H9 (cell line): ENCODE results near the gene MED15. TPM values are rescaled to one million over a fixed set of nuclear protein-coding genes. Genes with fewer than 3 reads are reported as not detected.

Experiments
- DNase-seq: peaks from one replicate; pipeline ENCODE4 v3.0.0-alpha.2; 2017
- H2AFZ ChIP-seq: one replicate; pipeline ENCODE4 v1.6.1; 2013; ENCODE audit warnings: mild to moderate bottlenecking, low read length, control low read depth, moderate library complexity
- H2AK5ac ChIP-seq: 2 replicates; pipeline ENCODE4 v1.6.1; 2013; ENCODE audit warnings: low read length, control low read depth, mixed read lengths; ENCODE audit not compliant: insufficient read length
- H2BK120ac ChIP-seq: one replicate; pipeline ENCODE4 v1.6.1; 2013; ENCODE audit warnings: low read depth, mild to moderate bottlenecking, low read length, control low read depth, inconsistent platforms; ENCODE audit not compliant: poor library complexity, severe bottlenecking
- H2BK12ac ChIP-seq: 2 replicates; pipeline ENCODE4 v1.6.1; 2013; ENCODE audit warnings: low read length, control low read depth, mixed read lengths, low read depth; ENCODE audit not compliant: insufficient read length
- H2BK15ac ChIP-seq: 2 replicates; pipeline ENCODE4 v1.6.1; 2013; ENCODE audit warnings: low read depth, low read length, control low read depth
- H2BK20ac ChIP-seq: one replicate; pipeline ENCODE4 v1.6.1; 2013; ENCODE audit warnings: low read depth, mild to moderate bottlenecking, low read length, control low read depth, inconsistent platforms; ENCODE audit not compliant: poor library complexity, severe bottlenecking
- H2BK5ac ChIP-seq: 2 replicates; pipeline ENCODE4 v1.6.1; 2013; ENCODE audit warnings: low read length, control low read depth, mixed read lengths; ENCODE audit not compliant: insufficient read length
- H3K14ac ChIP-seq: 2 replicates; pipeline ENCODE4 v1.6.1; 2013; ENCODE audit warnings: low read length, control low read depth; ENCODE audit not compliant: insufficient read depth
- H3K18ac ChIP-seq: 2 replicates; pipeline ENCODE4 v1.6.1; 2013; ENCODE audit warnings: low read depth, mild to moderate bottlenecking, mixed read lengths, low read length, control low read depth; ENCODE audit not compliant: insufficient read length
- H3K23ac ChIP-seq: 2 replicates; pipeline ENCODE4 v1.6.1; 2013; ENCODE audit warnings: low read length, control low read depth, mixed read lengths, low read depth; ENCODE audit not compliant: insufficient read length
- H3K23me2 ChIP-seq: 2 replicates; pipeline ENCODE4 v1.6.1; 2013; ENCODE audit warnings: low read depth, mild to moderate bottlenecking, mixed read lengths, low read length, control low read depth; ENCODE audit not compliant: insufficient read length, poor library complexity, severe bottlenecking
- H3K27ac ChIP-seq: 2 replicates; pipeline ENCODE4 v1.5.1; 2013; ENCODE audit warnings: low read length, control low read depth, mixed read lengths, low read depth; ENCODE audit not compliant: insufficient read length
- H3K27me3 ChIP-seq: 2 replicates; pipeline ENCODE4 v1.6.1; 2013; ENCODE audit warnings: low read length, control low read depth, inconsistent platforms; ENCODE audit not compliant: insufficient read depth
- H3K4ac ChIP-seq: 2 replicates; pipeline ENCODE4 v1.6.1; 2013; ENCODE audit warnings: low read depth, mild to moderate bottlenecking, control low read depth, inconsistent platforms, low read length, moderate library complexity
- H3K4me1 ChIP-seq: 2 replicates; pipeline ENCODE4 v1.6.1; 2013; ENCODE audit warnings: low read length, control low read depth, inconsistent platforms; ENCODE audit not compliant: insufficient read depth
- H3K4me2 ChIP-seq: 2 replicates; pipeline ENCODE4 v1.6.1; 2013; ENCODE audit warnings: low read length, control low read depth, mixed read lengths; ENCODE audit not compliant: insufficient read length, insufficient read depth
- H3K56ac ChIP-seq: 2 replicates; pipeline ENCODE4 v1.6.1; 2013; ENCODE audit warnings: low read depth, mild to moderate bottlenecking, mixed read lengths, low read length, control low read depth; ENCODE audit not compliant: insufficient read length
- H3K79me1 ChIP-seq: 2 replicates; pipeline ENCODE4 v1.6.1; 2013; ENCODE audit warnings: low read depth, mild to moderate bottlenecking, moderate library complexity, low read length, control low read depth, inconsistent platforms; ENCODE audit not compliant: insufficient read depth, poor library complexity, severe bottlenecking
- H3K79me2 ChIP-seq: 2 replicates; pipeline ENCODE4 v1.6.1; 2013; ENCODE audit warnings: low read length, control low read depth, inconsistent platforms; ENCODE audit not compliant: insufficient read depth
- H3K9ac ChIP-seq: 2 replicates; pipeline ENCODE4 v1.6.1; 2013; ENCODE audit warnings: low read length, control low read depth, mixed read lengths; ENCODE audit not compliant: insufficient read length; ENCODE audit errors: extremely low read depth
- H3K9me3 ChIP-seq: one replicate; pipeline ENCODE4 v1.6.1; 2013; ENCODE audit warnings: low read depth, low read length, inconsistent platforms; ENCODE audit not compliant: control insufficient read depth
- H3T11ph ChIP-seq: one replicate; pipeline ENCODE4 v1.6.1; 2013; ENCODE audit warnings: mild to moderate bottlenecking, low read length, control low read depth, inconsistent platforms
- H4K20me1 ChIP-seq: one replicate; pipeline ENCODE4 v1.6.1; 2013; ENCODE audit not compliant: control insufficient read depth, insufficient read length, insufficient read depth
- H4K5ac ChIP-seq: 2 replicates; pipeline ENCODE4 v1.6.1; 2013; ENCODE audit warnings: low read depth, mild to moderate bottlenecking, mixed read lengths, low read length, control low read depth; ENCODE audit not compliant: insufficient read length
- H4K8ac ChIP-seq: replicated peaks from 2 replicates; pipeline ENCODE4 v1.6.1; 2013; ENCODE audit warnings: low read length, control low read depth, mixed read lengths, low read depth; ENCODE audit not compliant: insufficient read length
- H4K91ac ChIP-seq: 2 replicates; pipeline ENCODE4 v1.6.1; 2013; ENCODE audit warnings: low read depth, mild to moderate bottlenecking, moderate library complexity, mixed read lengths, low read length, control low read depth; ENCODE audit not compliant: insufficient read length
- H3K27ac Mint-ChIP-seq, 3 experiments: 2 replicates in 2 of 3; 3 replicates in 1 of 3; pipeline ENCODE4 v1.8.0; 2020 to 2021; ENCODE audit warnings: mixed read lengths in 3 of 3, mild to moderate bottlenecking in 1 of 3, moderate library complexity in 1 of 3
- H3K27me3 Mint-ChIP-seq: 2 replicates; pipeline ENCODE4 v1.8.0; 2021; ENCODE audit warnings: low read depth, mild to moderate bottlenecking, moderate library complexity, mixed read lengths
- H3K36me3 Mint-ChIP-seq, 3 experiments: 2 replicates in 2 of 3; 3 replicates in 1 of 3; pipeline ENCODE4 v1.8.0; 2020 to 2021; ENCODE audit warnings: low read depth in 3 of 3, mixed read lengths in 3 of 3; ENCODE audit not compliant: insufficient read depth in 1 of 3
- H3K4me1 Mint-ChIP-seq, 2 experiments: 2 replicates each; pipeline ENCODE4 v1.8.0; 2020; ENCODE audit warnings: mixed read lengths in 2 of 2
- H3K4me3 Mint-ChIP-seq, 2 experiments: 2 replicates in 1 of 2; 3 replicates in 1 of 2; pipeline ENCODE4 v1.8.0; 2020 to 2021; ENCODE audit warnings: mild to moderate bottlenecking in 2 of 2, mixed read lengths in 2 of 2, moderate library complexity in 1 of 2
- H3K9me3 Mint-ChIP-seq, 2 experiments: 2 replicates in 1 of 2; 3 replicates in 1 of 2; pipeline ENCODE4 v1.8.0; 2020; ENCODE audit warnings: mild to moderate bottlenecking in 2 of 2, mixed read lengths in 2 of 2, moderate library complexity in 1 of 2
- WGBS: extraction: QIAGEN DNeasy Blood & Tissue Kit; methylation state at CpG from one replicate; pipeline ENCODE4 v1.1.7; 2013; ENCODE audit warnings: missing lambda C conversion rate, low lambda C conversion rate, mixed read lengths; ENCODE audit not compliant: insufficient read length; ENCODE audit errors: extremely low coverage; 5-methylcytosine and 5-hydroxymethylcytosine counted together
- total RNA-seq: library from RNA; stranded (reverse); gene quantifications from 2 replicates; pipeline ENCODE4 v1.2.1, GENCODE V29; 2021
- TF ChIP-seq, protein P1 (sequence below): fragments of 200-600 bp; sonication (generic); conservative IDR thresholded peaks from 3 replicates; pipeline ENCODE4 v1.8.0; 2021; ENCODE audit warnings: antibody characterized with exemption, mild to moderate bottlenecking

The MED15 gene
- total RNA-seq, 1 experiment from 2014 or later: 47.4 TPM

DNA sequence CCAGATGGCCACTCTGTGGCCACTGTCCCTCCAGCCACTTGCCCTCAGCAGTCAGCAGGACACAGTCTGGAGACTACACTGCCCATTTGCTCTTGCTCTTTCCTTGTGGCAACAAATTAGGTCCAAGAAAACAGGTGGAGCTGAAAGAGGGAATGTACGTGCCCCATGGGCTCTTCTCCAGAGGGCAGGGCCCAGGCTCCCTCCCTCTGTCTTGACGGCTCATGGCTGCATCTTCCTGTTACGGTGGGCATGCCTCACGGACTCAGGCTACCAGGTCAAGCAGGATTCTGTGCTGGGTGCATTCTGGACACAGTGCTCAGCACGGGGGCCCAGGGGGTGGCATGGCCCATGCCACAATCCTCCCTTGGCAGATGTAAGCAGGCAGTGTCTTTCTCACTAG, 71.3 kb downstream of the MED15 start:
- no peak overlapping the region for H2AK5ac ChIP-seq
- H3K9ac ChIP-seq: no peak overlapping the region
- H2BK20ac ChIP-seq: no peak overlapping the region
- no peak overlapping the region for H3K56ac ChIP-seq
- TF ChIP-seq, protein P1, sequence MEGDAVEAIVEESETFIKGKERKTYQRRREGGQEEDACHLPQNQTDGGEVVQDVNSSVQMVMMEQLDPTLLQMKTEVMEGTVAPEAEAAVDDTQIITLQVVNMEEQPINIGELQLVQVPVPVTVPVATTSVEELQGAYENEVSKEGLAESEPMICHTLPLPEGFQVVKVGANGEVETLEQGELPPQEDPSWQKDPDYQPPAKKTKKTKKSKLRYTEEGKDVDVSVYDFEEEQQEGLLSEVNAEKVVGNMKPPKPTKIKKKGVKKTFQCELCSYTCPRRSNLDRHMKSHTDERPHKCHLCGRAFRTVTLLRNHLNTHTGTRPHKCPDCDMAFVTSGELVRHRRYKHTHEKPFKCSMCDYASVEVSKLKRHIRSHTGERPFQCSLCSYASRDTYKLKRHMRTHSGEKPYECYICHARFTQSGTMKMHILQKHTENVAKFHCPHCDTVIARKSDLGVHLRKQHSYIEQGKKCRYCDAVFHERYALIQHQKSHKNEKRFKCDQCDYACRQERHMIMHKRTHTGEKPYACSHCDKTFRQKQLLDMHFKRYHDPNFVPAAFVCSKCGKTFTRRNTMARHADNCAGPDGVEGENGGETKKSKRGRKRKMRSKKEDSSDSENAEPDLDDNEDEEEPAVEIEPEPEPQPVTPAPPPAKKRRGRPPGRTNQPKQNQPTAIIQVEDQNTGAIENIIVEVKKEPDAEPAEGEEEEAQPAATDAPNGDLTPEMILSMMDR: no peak
- no peak overlapping the region for H3K4ac ChIP-seq
- H3K27ac Mint-ChIP-seq: peak overlapping the region in 2 of 3 experiments; percentile 32 to 83; a peak in 1 of 7 replicates
- H2AFZ ChIP-seq: no peak overlapping the region
- H3K79me2 ChIP-seq: no peaks in the 10 kb centered on the region
- no peak overlapping the region for H3K4me3 Mint-ChIP-seq
- no CpG with 5 or more reads among the region's 5 CpGs for WGBS
- H3K79me1 ChIP-seq: no peaks in the 10 kb centered on the region
- no peak overlapping the region for H3K23ac ChIP-seq
- no peak overlapping the region for H3K4me2 ChIP-seq
- no peaks in the 10 kb centered on the region for H3K4me1 ChIP-seq
- H2BK5ac ChIP-seq: no peak overlapping the region
- no peak overlapping the region for H2BK15ac ChIP-seq
- DNase-seq: no peak
- H3K9me3 Mint-ChIP-seq: no peaks in the 10 kb centered on the region
- no peak overlapping the region for H3K27ac ChIP-seq
- H3K36me3 Mint-ChIP-seq: peaks cover 14 to 44% (median 23%) of the 10 kb centered on the region in 3 experiments; a peak in 6 of 7 replicates
- no peak overlapping the region for H3K18ac ChIP-seq
- no peak overlapping the region for H2BK120ac ChIP-seq
- H3K27me3 Mint-ChIP-seq: no peaks in the 10 kb centered on the region
- no peaks in the 10 kb centered on the region for H3K23me2 ChIP-seq
- H4K5ac ChIP-seq: no peak overlapping the region
- peaks cover 6 to 19% of the 10 kb centered on the region in 2 experiments for H3K4me1 Mint-ChIP-seq
- no peak overlapping the region for H2BK12ac ChIP-seq
- H4K20me1 ChIP-seq: peaks cover 2% of the 10 kb centered on the region
- H3T11ph ChIP-seq: no peak overlapping the region
- no peak overlapping the region for H3K14ac ChIP-seq
- H3K9me3 ChIP-seq: no peaks in the 10 kb centered on the region
- no peak overlapping the region for H4K8ac ChIP-seq
- no peaks in the 10 kb centered on the region for H3K27me3 ChIP-seq
- no peak overlapping the region for H4K91ac ChIP-seq
